Subcutaneous adipose tissue (tissue), 4 donors: ENCODE results near the gene NME3. TPM values are rescaled to one million over a fixed set of nuclear protein-coding genes. Genes with fewer than 3 reads are reported as not detected.

Experiments
- CTCF ChIP-seq: fragments of 450-650 bp; IDR thresholded peaks from one replicate; pipeline ENCODE4 v1.5.1; 2016; ENCODE audit warnings: low read depth, mild to moderate bottlenecking, control low read depth, antibody characterized with exemption, moderate library complexity
- total RNA-seq, 4 donors: library from RNA; depleted of rRNA; stranded (reverse); fragments of >200 nt; gene quantifications; one replicate each; pipeline ENCODE4 v1.1.0, GENCODE V29; 2016

Gene NME3
- total RNA-seq, 4 donors from 2014 or later: 34.1 to 102 (median 62.8) TPM

GRCh38 chr16:1784977-1785845 lies 13.9 kb upstream of the NME3 start:
- TF ChIP-seq CTCF: no peak

DNA sequence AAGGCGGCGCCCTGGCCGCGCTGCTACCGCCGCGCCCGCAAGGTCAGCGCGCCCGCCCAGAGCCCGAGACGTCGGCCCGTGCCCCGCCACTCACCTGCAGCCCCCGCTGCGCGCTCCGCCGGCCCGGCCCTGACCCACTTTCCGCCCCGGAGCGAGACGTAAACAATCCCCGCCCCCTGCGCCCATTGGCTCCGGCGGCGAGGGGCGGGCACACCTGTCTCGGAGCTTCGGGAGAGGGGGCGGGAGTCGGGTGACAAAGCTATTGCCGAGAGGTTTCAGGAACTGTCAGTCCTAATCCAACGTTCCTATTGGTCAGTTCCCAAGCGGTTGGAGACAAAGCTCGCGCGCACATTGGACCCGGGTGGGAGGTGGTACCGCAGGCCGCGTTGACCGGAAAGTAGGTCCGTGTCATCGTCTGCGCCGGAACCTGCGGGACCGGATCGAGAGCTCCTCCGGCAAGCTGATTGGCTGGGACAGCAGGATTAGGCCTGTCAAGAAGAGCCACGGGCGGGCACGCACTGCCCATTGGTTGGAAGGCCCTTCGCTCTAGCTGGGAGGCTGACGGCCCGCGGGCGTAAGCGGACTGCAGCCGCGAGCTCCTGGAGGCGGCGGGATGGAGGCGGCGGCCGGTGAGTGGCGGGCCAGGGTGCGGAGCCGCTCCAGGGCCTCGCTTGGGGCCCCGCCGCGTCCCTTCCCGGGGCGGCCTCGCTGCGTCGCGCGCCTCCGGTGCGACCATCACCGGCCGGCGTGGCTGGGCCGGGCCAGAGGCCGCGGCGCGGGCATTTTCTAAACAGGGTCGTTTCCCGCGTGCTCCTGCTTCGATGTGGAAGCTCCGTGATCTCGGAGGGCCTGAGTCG lies 11.3 kb upstream of the NME3 start, which contains the start of the genes NUBP2 and SPSB3:
TSS of gene NUBP2 (plus strand) at position 553 of the 857 bp plus-strand sequence. CDS start at position 614, 61 bp downstream.
TSS of gene SPSB3 (minus strand) at position 164 of the 857 bp plus-strand sequence. CDS start 1,088 bp downstream, outside the sequence.
- TF ChIP-seq CTCF: no peak

- no peak for TF ChIP-seq CTCF
Observed at GRCh38 chr16:1781758-1782407, 10.5 kb upstream of the NME3 start.

- no peak for TF ChIP-seq CTCF
Observed at GRCh38 chr16:1781254-1781653, 9.9 kb upstream of the NME3 start.

DNA sequence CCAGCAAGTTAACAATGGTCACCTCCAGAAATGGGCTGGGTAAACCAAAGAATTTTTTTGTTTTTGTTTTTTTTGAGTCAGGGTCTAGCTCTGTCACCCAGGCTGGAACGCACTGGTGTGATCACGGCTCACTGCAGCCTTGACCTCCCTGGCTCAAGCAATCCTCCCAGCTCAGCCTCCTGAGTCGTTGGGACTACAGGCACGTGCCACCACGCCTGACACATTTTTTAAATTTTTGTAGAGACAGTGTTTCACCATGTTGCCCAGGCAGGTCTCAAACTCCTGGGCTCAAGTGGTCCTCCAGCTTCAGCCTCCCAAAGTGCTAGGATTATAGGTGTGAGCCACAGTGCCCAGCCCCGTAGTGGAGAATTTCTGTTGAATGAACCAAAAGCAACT lies 9.3 kb upstream of the NME3 start:
- TF ChIP-seq CTCF: no peak

DNA sequence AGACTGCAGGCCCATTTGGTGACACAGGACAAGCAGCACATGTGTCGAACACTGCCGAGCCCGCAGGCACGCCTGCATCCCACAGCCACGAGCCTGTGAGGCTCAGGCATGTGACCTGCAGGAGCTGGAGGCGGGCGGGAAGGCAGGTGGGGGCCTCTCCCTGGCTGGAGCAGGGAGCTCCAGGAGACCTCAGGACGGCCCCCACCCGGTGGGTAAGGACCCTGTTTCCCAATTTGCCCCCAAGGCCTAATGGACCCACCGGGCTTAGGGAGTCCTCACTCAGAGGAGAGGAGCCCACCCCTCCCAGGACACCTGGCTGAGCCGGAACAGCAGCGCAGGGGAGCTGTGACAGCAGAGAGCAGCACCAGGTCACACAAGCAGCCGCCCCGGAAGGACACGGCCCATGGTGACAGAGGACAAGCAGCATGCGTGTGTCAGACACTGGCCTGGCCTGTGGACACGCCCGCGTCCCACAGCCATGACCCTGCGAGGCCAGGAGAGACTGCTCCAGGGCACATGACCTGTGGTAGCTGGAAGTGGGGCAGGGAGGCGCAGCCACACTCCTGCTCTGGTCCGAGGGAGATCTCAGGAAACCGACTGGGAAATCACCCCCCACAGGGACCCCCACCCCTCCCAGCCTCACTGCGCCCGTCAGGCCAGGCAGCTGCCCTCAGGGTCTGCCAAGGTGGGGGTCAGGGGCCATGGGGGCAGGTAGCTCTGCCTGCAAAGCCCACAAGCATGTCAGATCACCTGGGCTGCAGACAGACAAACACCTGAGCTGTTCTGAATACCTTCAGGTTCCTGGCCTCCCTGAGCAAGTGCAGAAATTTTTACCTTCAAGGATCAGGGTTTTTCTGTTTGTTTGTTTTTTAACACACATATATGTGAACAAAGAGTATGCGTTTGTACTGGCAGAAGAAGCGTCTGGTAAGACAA lies 8.7 kb upstream of the NME3 start:
- no peak for TF ChIP-seq CTCF
